Transverse colon (tissue), 4 donors: Measurements from ENCODE around the gene HDGFL2. TPM values are rescaled to one million over a fixed set of nuclear protein-coding genes. Genes with fewer than 3 reads are reported as not detected.

Experiments
- small RNA-seq, 4 donors: library from RNA; depleted of rRNA; stranded (forward); fragments of <200 nt; gene quantifications; one replicate each; pipeline ENCODE3, GENCODE V24; 2016
- total RNA-seq, 4 donors: library from RNA; depleted of rRNA; stranded (reverse); fragments of >200 nt; gene quantifications; one replicate each; pipeline ENCODE4 v1.1.0, GENCODE V29; 2016

HDGFL2 gene
- total RNA-seq, 4 donors from 2014 or later = 30.0 to 98.4 (median 38.9) TPM

Small RNA genes within 50 kb of the gene (small RNA-seq; reads per million reads assigned to genes)
- 0 reads per million in 4 donors for gene MIR4746

Other genes with a start within 250 kb of the HDGFL2 start
- 1 to 10 TPM in 2 of 4 donors, under 1 TPM in 1, not detected in 1; 0.96 to 3.7 (median 3.7) TPM for gene EBI3, start 242.8 kb upstream of the HDGFL2 start, total RNA-seq
- gene YJU2, start 225.2 kb upstream of the HDGFL2 start, total RNA-seq = 10 to 100 TPM in 3 of 4 donors, 1 to 10 TPM in 1; 9.6 to 24.3 (median 17.1) TPM
- 10 to 100 TPM in 3 of 4 donors, 1 to 10 TPM in 1; 7.6 to 51.4 (median 27.5) TPM for gene SHD, start 193.0 kb upstream of the HDGFL2 start, total RNA-seq
- gene TMIGD2, start 169.9 kb upstream of the HDGFL2 start, total RNA-seq = 1 to 10 TPM in 2 of 4 donors, not detected in 2; 3.8 to 4.8 TPM
- 1 to 10 TPM in 2 of 4 donors, under 1 TPM in 1, not detected in 1; 0.68 to 2.9 (median 1.5) TPM for gene FSD1, start 167.7 kb upstream of the HDGFL2 start, total RNA-seq
- gene STAP2, start 133.5 kb upstream of the HDGFL2 start, total RNA-seq = 100 to 1,000 TPM; 146 to 680 (median 245) TPM
- 10 to 100 TPM; 16.5 to 96.5 (median 33.7) TPM for gene MPND, start 128.7 kb upstream of the HDGFL2 start, total RNA-seq
- gene SH3GL1, start 71.8 kb upstream of the HDGFL2 start, total RNA-seq = 10 to 100 TPM; 16.5 to 63.2 (median 34.2) TPM
- gene CHAF1A, start 69.7 kb upstream of the HDGFL2 start, total RNA-seq = 10 to 100 TPM in 2 of 4 donors, 1 to 10 TPM in 2; 8.5 to 28.9 (median 11.1) TPM
- 100 to 1,000 TPM in 2 of 4 donors, 10 to 100 TPM in 2; 72.2 to 314 (median 132) TPM for gene UBXN6, start 14.5 kb upstream of the HDGFL2 start, total RNA-seq
- gene PLIN4, start 46.2 kb downstream of the HDGFL2 start, total RNA-seq = 10 to 100 TPM in 3 of 4 donors, 1 to 10 TPM in 1; 8.9 to 33.7 (median 22.2) TPM
- 1 to 10 TPM in 3 of 4 donors, not detected in 1; 2.7 to 6.7 (median 6.0) TPM for gene PLIN5, start 62.9 kb downstream of the HDGFL2 start, total RNA-seq
- 10 to 100 TPM in 3 of 4 donors, 1 to 10 TPM in 1; 1.9 to 18.1 (median 14.4) TPM for gene LRG1, start 67.7 kb downstream of the HDGFL2 start, total RNA-seq
- 1 to 10 TPM in 3 of 4 donors, under 1 TPM in 1; 1.00 to 4.1 (median 1.7) TPM for gene SEMA6B, start 87.4 kb downstream of the HDGFL2 start, total RNA-seq
- gene TNFAIP8L1, start 167.2 kb downstream of the HDGFL2 start, total RNA-seq = 10 to 100 TPM in 1 of 4 donors, 1 to 10 TPM in 3; 4.5 to 12.0 (median 8.5) TPM
- gene MYDGF, start 198.0 kb downstream of the HDGFL2 start, total RNA-seq = 10 to 100 TPM in 2 of 4 donors, 1 to 10 TPM in 2; 3.6 to 44.5 (median 22.0) TPM